CD4-positive, alpha-beta T cell (primary cell): ENCODE results near the gene KDM2B. TPM values are rescaled to one million over a fixed set of nuclear protein-coding genes. Genes with fewer than 3 reads are reported as not detected.
"Not testable (repeated sequence)": the region's sequence is repeated elsewhere in the genome, so short reads cannot be mapped to it uniquely, and the experiment has no call there.

ENCODE experiments used
- ATAC-seq: fragments of 200-7000 bp; cut with Tn5 transposase; one replicate; pipeline ENCODE4 v1.10.0; 2022; ENCODE audit warnings: mild to moderate bottlenecking; ENCODE audit not compliant: poor library complexity
- CTCF ChIA-PET: fragments of 350-600 bp; sonication (Branson Sonifier 250); formaldehyde crosslinking; loops from one replicate; lab custom pipeline; 2021; ENCODE audit warnings: antibody characterized with exemption, inconsistent platforms; lab: Charles Lee
- POLR2A ChIA-PET: fragments of 350-600 bp; sonication (Branson Sonifier 250); formaldehyde crosslinking; loops from one replicate; lab custom pipeline; 2021; ENCODE audit warnings: antibody characterized with exemption, inconsistent platforms; lab: Charles Lee
- DNase-seq, 14 experiments: peaks; one replicate each; pipeline ENCODE4 v3.0.0-alpha.2; 2013 to 2020; ENCODE audit warnings: mixed read lengths in 2 of 14
- H3K27ac ChIP-seq, 2 donors: one replicate each; pipeline versions ENCODE4 v1.5.1 to v1.7.0; 2013; ENCODE audit warnings: low read length in 2 of 2, low read depth in 1 of 2, mild to moderate bottlenecking in 1 of 2
- H3K27me3 ChIP-seq, 2 experiments: 1 replicate in 1 of 2; 2 replicates in 1 of 2; pipeline versions ENCODE4 v1.6.1 to v1.7.0; 2013; ENCODE audit warnings: low read length in 2 of 2, control low read depth in 1 of 2, mild to moderate bottlenecking in 1 of 2, moderate library complexity in 1 of 2; ENCODE audit not compliant: insufficient read depth in 2 of 2, control insufficient read depth in 1 of 2
- H3K36me3 ChIP-seq: one replicate; pipeline ENCODE4 v1.6.1; 2013; ENCODE audit warnings: low read length, control low read depth; ENCODE audit not compliant: insufficient read depth
- H3K4me1 ChIP-seq: one replicate; pipeline ENCODE4 v1.6.1; 2013; ENCODE audit warnings: low read length, control low read depth; ENCODE audit not compliant: insufficient read depth
- H3K4me3 ChIP-seq: one replicate; pipeline ENCODE4 v1.5.1; 2013; ENCODE audit warnings: mild to moderate bottlenecking, low read length, moderate library complexity
- H3K9me3 ChIP-seq, 2 experiments: 1 replicate in 1 of 2; 2 replicates in 1 of 2; pipeline versions ENCODE4 v1.6.1 to v1.7.0; 2013; ENCODE audit warnings: low read length in 2 of 2, mild to moderate bottlenecking in 2 of 2, control low read depth in 1 of 2, moderate library complexity in 1 of 2; ENCODE audit not compliant: control insufficient read depth in 1 of 2, insufficient read depth in 1 of 2
- H3K27ac Mint-ChIP-seq: one replicate; pipeline ENCODE4 v1.8.0; 2020; ENCODE audit warnings: mixed read lengths
- H3K27me3 Mint-ChIP-seq: one replicate; pipeline ENCODE4 v1.8.0; 2021; ENCODE audit warnings: mixed read lengths
- H3K36me3 Mint-ChIP-seq: one replicate; pipeline ENCODE4 v1.8.0; 2021; ENCODE audit warnings: low read depth, mixed read lengths
- H3K4me1 Mint-ChIP-seq: one replicate; pipeline ENCODE4 v1.8.0; 2021; ENCODE audit warnings: low read depth, mixed read lengths
- H3K4me3 Mint-ChIP-seq: one replicate; pipeline ENCODE4 v1.8.0; 2020; ENCODE audit warnings: mild to moderate bottlenecking, mixed read lengths
- H3K9me3 Mint-ChIP-seq: one replicate; pipeline ENCODE4 v1.8.0; 2020; ENCODE audit warnings: mixed read lengths
- CTCF ChIP-seq: fragments of 200-600 bp; IDR thresholded peaks from one replicate; pipeline ENCODE4 v1.8.0; 2022; ENCODE audit warnings: antibody characterized with exemption, mild to moderate bottlenecking
- intact Hi-C, 2 experiments: fragments of 100-400 bp; cut with DNase I in 1 of 2; cut with micrococcal nuclease in 1 of 2; formaldehyde crosslinking; loops; one replicate each; pipeline versions ENCODE4 v1.15.1 to v1.9.0; 2023 to 2025; cut with DNase I, micrococcal nuclease
- total RNA-seq, 174 experiments: library from RNA in 2 of 174; stranded (reverse) in 2 of 174; gene quantifications; one replicate each; pipeline ENCODE4 v1.2.3 and lab custom pipeline; 2021 to 2026

KDM2B gene
- total RNA-seq, 2 experiments from 2014 or later: 60.4 to 62.6 TPM

- Mint-ChIP-seq H3K4me1 (peaks cover 10% of the 10 kb centered on the region), H3K27ac (peak overlapping the region; percentile 21), H3K36me3 (no peaks in the 10 kb centered on the region), H3K27me3 (no peaks in the 10 kb centered on the region), H3K9me3 (no peaks in the 10 kb centered on the region), H3K4me3 (peak overlapping the region; percentile 37)
- POLR2A ChIA-PET: interaction anchor here (0.6 to 2.5 kb wide), 2 partner anchors 8 kb away, joined by 5 to 18 read pairs; partner anchors contain the start of gene RNF34
- H3K9me3 ChIP-seq: no peaks in the 10 kb centered on the region
- CTCF ChIA-PET: no interaction called here
- peak in 3 of 14 experiments; percentile 51 to 58 (median 57) for DNase-seq
- no peaks in the 10 kb centered on the region for H3K27me3 ChIP-seq
- H3K27ac ChIP-seq: no peak overlapping the region
- H3K4me1 ChIP-seq: peaks cover 7% of the 10 kb centered on the region
- intact Hi-C loops: no loop called here
- ATAC-seq: peak; percentile 59
- TF ChIP-seq CTCF: no peak
- H3K36me3 ChIP-seq: no peaks in the 10 kb centered on the region
- peak overlapping the region; percentile 15 for H3K4me3 ChIP-seq
Measured at GRCh38 chr12:121391619-121392324, 189.1 kb downstream of the KDM2B start.

GRCh38 chr12:121390856-121391255 lies 190.0 kb downstream of the KDM2B start:
- no peaks in the 10 kb centered on the region for H3K27me3 Mint-ChIP-seq
- no peak overlapping the region for H3K4me3 Mint-ChIP-seq
- Histone ChIP-seq H3K27ac (no peak overlapping the region), H3K4me3 (no peak overlapping the region), H3K36me3 (no peaks in the 10 kb centered on the region), H3K27me3 (no peaks in the 10 kb centered on the region), H3K4me1 (peaks cover 7% of the 10 kb centered on the region), H3K9me3 (no peaks in the 10 kb centered on the region)
- no peak overlapping the region for H3K27ac Mint-ChIP-seq
- ATAC-seq: no peak
- H3K36me3 Mint-ChIP-seq: no peaks in the 10 kb centered on the region
- no peaks in the 10 kb centered on the region for H3K9me3 Mint-ChIP-seq
- peaks cover 10% of the 10 kb centered on the region for H3K4me1 Mint-ChIP-seq
- intact Hi-C loops: no loop called here
- TF ChIP-seq CTCF: no peak
- POLR2A ChIA-PET: interaction anchor here (2.5 kb wide), 1 partner anchor 9 kb away, joined by 18 read pairs; the partner anchor contains the start of gene RNF34
- no peak for DNase-seq
- CTCF ChIA-PET: no interaction called here

GRCh38 chr12:121388421-121388981 lies 192.3 kb downstream of the KDM2B start:
- Histone ChIP-seq H3K36me3 (no peaks in the 10 kb centered on the region), H3K27ac (no peak overlapping the region), H3K4me1 (peaks cover 7% of the 10 kb centered on the region), H3K4me3 (no peak overlapping the region), H3K27me3 (no peaks in the 10 kb centered on the region), H3K9me3 (no peaks in the 10 kb centered on the region)
- intact Hi-C loops: no loop called here
- Mint-ChIP-seq H3K4me3 (no peak overlapping the region), H3K9me3 (no peaks in the 10 kb centered on the region), H3K4me1 (peaks cover 10% of the 10 kb centered on the region), H3K27ac (no peak overlapping the region), H3K36me3 (no peaks in the 10 kb centered on the region), H3K27me3 (no peaks in the 10 kb centered on the region)
- POLR2A ChIA-PET: no interaction called here
- no peak for DNase-seq
- TF ChIP-seq CTCF: no peak
- CTCF ChIA-PET: no interaction called here
- no peak for ATAC-seq

- H3K36me3 Mint-ChIP-seq, POLR2A ChIA-PET, H3K9me3 ChIP-seq, H3K27me3 Mint-ChIP-seq, H3K4me3 Mint-ChIP-seq, intact Hi-C loops, H3K9me3 Mint-ChIP-seq, H3K27ac ChIP-seq, H3K4me1 Mint-ChIP-seq, H3K36me3 ChIP-seq, ATAC-seq, H3K27me3 ChIP-seq, DNase-seq, H3K4me3 ChIP-seq, H3K27ac Mint-ChIP-seq, H3K4me1 ChIP-seq: not testable (repeated sequence)
- CTCF ChIA-PET: interaction anchor here (1.9 kb wide), 1 partner anchor 50 kb away, joined by 5 read pairs; no protein-coding TSS in a partner anchor
Measured at GRCh38 chr12:121384891-121385290, 195.9 kb downstream of the KDM2B start.
